ENCODE results near the gene RUFY3. TPM values are rescaled to one million over a fixed set of nuclear protein-coding genes. Genes with fewer than 3 reads are reported as not detected.

RUFY3 gene
- total and polyA plus RNA-seq, 2 of the 13 experiments (the other 11 are each of a cell fraction or from before 2014, with no cell fraction given) = 17.9 to 25.3 TPM

DNA sequence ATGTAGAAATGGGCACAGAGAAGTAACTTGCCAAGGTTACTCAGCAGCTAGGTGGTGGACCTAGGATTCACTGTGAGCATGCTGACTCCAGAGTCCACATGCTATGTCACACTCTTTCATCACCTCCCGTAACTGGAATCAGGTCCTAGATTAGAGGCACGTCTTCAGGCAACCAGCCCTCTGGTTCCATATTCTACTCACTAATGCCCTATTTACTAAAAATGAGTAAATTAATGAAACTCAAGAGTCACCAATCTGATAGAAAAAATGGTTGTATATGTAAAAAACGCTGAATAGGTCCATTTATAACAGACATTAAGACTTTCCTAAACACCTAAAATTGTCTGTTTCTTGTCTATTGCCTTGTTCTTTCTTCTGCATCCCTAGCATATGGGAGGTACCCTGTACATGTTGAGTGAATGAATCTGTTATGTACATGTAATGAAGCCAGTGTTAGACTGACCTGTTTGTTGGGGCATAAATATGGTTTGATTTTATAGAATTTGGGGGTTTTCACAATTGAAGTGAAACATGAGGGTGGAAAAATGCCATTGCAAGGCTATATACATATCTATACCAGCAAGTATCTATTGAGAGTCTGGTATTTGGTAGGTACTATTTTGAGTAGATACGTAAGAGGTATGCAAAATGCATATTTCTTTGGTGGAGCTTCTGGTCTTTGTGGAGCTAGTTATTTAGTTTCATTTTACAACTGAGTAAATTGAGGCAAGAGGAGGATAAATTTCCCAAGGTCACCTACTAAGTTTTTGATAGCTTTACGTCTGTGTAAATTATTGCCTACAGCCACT is 7.5 kb upstream of the RUFY3 start (continued):
- TF ChIP-seq PRDM10 (CRISPR knock-in tag; IDR thresholded peaks at IDR 0.05; ENCODE audit: low read depth) (no peak), ZMYM4 (CRISPR knock-in tag; IDR thresholded peaks at IDR 0.05) (no peak), KMT2B (CRISPR knock-in tag; IDR thresholded peaks at IDR 0.05) (peak; percentile 58; the same call in 1 of the 2 replicates), ZNF782 (CRISPR knock-in tag; IDR thresholded peaks at IDR 0.05; ENCODE audit: borderline replicate concordance) (no peak), CEBPG (CRISPR knock-in tag; IDR thresholded peaks at IDR 0.05) (peak; percentile 90), KMT2A (CRISPR knock-in tag; IDR thresholded peaks at IDR 0.05) (peak; percentile 66; the same call in 1 of the 2 replicates), AHR (CRISPR knock-in tag; IDR thresholded peaks at IDR 0.05) (no peak), ZBTB1 (CRISPR knock-in tag; IDR thresholded peaks at IDR 0.05; ENCODE audit: borderline replicate concordance) (no peak), ZNF563 (CRISPR knock-in tag; IDR thresholded peaks at IDR 0.05) (no peak), STAT5B (CRISPR knock-in tag; IDR thresholded peaks at IDR 0.05) (no peak), ZNF589 (CRISPR knock-in tag; conservative IDR thresholded peaks at IDR 0.05) (no peak), FOXP1 (IDR thresholded peaks at IDR 0.05) (no peak), FOXP1 (CRISPR knock-in tag; IDR thresholded peaks at IDR 0.05) (no peak), HOMEZ (CRISPR knock-in tag; IDR thresholded peaks at IDR 0.05; ENCODE audit: low read depth) (0 out of 2 replicates have a peak, but pooled peaks have one; percentile 23), KAT8 (CRISPR knock-in tag; IDR thresholded peaks at IDR 0.05) (0 out of 2 replicates have a peak, but pooled peaks have one; percentile 28), PHB2 (IDR thresholded peaks at IDR 0.05; ENCODE audit: partially characterized antibody) (no peak), ZNF709 (CRISPR knock-in tag; IDR thresholded peaks at IDR 0.05) (no peak), CBX5 (CRISPR knock-in tag; IDR thresholded peaks at IDR 0.05; ENCODE audit: borderline replicate concordance) (0 out of 2 replicates have a peak, but pooled peaks have one; percentile 42), NFYC (CRISPR knock-in tag; IDR thresholded peaks at IDR 0.05) (no peak), RCOR2 (CRISPR knock-in tag; IDR thresholded peaks at IDR 0.05) (no peak), IKZF4 (CRISPR knock-in tag; IDR thresholded peaks at IDR 0.05; ENCODE audit: borderline replicate concordance, low read depth, not compliant biosample characterization) (no peak), XBP1 (CRISPR knock-in tag; IDR thresholded peaks at IDR 0.05) (no peak), ADNP (CRISPR knock-in tag; IDR thresholded peaks at IDR 0.05) (no peak), ZFP36 (IDR thresholded peaks at IDR 0.05; ENCODE audit: borderline replicate concordance, low read depth, low read length, partially characterized antibody) (no peak)
